Mesenchymal stem cell (in vitro differentiated cells and primary cell): ENCODE measurements around the gene GCH1.

Experiments used
- DNase-seq: peaks from one replicate; pipeline ENCODE4 v3.0.0-alpha.2; 2013
- H2AFZ ChIP-seq: one replicate; pipeline ENCODE4 v1.6.1; 2013; ENCODE audit warnings: low read depth, mild to moderate bottlenecking, control low read depth, inconsistent platforms, low read length, moderate library complexity
- H2AK5ac ChIP-seq: 2 replicates; pipeline ENCODE4 v1.6.1; 2013; ENCODE audit warnings: low read length, moderate library complexity, mild to moderate bottlenecking, inconsistent platforms; ENCODE audit not compliant: severe bottlenecking
- H2BK120ac ChIP-seq: one replicate; pipeline ENCODE4 v1.6.1; 2013; ENCODE audit warnings: low read depth, mild to moderate bottlenecking, inconsistent platforms, low read length, moderate library complexity
- H2BK12ac ChIP-seq, 2 experiments: one replicate each; pipeline ENCODE4 v1.6.1; 2013; ENCODE audit warnings: inconsistent platforms in 2 of 2, low read length in 2 of 2, mild to moderate bottlenecking in 2 of 2, moderate library complexity in 2 of 2, control low read depth in 1 of 2
- H2BK15ac ChIP-seq: one replicate; pipeline ENCODE4 v1.6.1; 2013; ENCODE audit warnings: mild to moderate bottlenecking, low read depth, inconsistent platforms; ENCODE audit not compliant: poor library complexity, severe bottlenecking
- H2BK5ac ChIP-seq: 2 replicates; pipeline ENCODE4 v1.6.1; 2013; ENCODE audit warnings: low read depth, mild to moderate bottlenecking, low read length, control low read depth, inconsistent platforms; ENCODE audit not compliant: poor library complexity, severe bottlenecking
- H3K14ac ChIP-seq, 2 experiments: one replicate each; pipeline ENCODE4 v1.6.1; 2013; ENCODE audit warnings: inconsistent platforms in 2 of 2, low read length in 2 of 2, control low read depth in 1 of 2, mild to moderate bottlenecking in 1 of 2, moderate library complexity in 1 of 2
- H3K18ac ChIP-seq, 2 experiments: one replicate each; pipeline ENCODE4 v1.6.1; 2013; ENCODE audit warnings: inconsistent platforms in 2 of 2, low read length in 2 of 2, control low read depth in 1 of 2, low read depth in 1 of 2, mild to moderate bottlenecking in 1 of 2
- H3K23ac ChIP-seq, 2 experiments: one replicate each; pipeline ENCODE4 v1.6.1; 2013; ENCODE audit warnings: inconsistent platforms in 2 of 2, low read length in 2 of 2, mild to moderate bottlenecking in 2 of 2, moderate library complexity in 2 of 2, control low read depth in 1 of 2
- H3K27ac ChIP-seq: 2 replicates; pipeline ENCODE4 v1.5.1; 2013; ENCODE audit warnings: mild to moderate bottlenecking, moderate library complexity, low read length, control low read depth, inconsistent platforms; ENCODE audit not compliant: poor library complexity, severe bottlenecking
- H3K27me3 ChIP-seq, 2 experiments: 2 replicates each; pipeline versions ENCODE4 v1.6.1 to v1.7.0; 2013; ENCODE audit warnings: low read length in 2 of 2, mild to moderate bottlenecking in 2 of 2, moderate library complexity in 2 of 2, control low read depth in 1 of 2, inconsistent platforms in 1 of 2; ENCODE audit not compliant: control insufficient read depth in 1 of 2, insufficient read depth in 1 of 2
- H3K36me3 ChIP-seq, 2 experiments: 2 replicates each; pipeline versions ENCODE4 v1.6.1 to v1.7.0; 2013; ENCODE audit warnings: low read length in 2 of 2, control low read depth in 1 of 2, inconsistent platforms in 1 of 2, low read depth in 1 of 2, mild to moderate bottlenecking in 1 of 2; ENCODE audit not compliant: insufficient read depth in 2 of 2, control insufficient read depth in 1 of 2
- H3K4ac ChIP-seq, 2 experiments: one replicate each; pipeline ENCODE4 v1.6.1; 2013; ENCODE audit warnings: inconsistent platforms in 2 of 2, low read length in 2 of 2, mild to moderate bottlenecking in 2 of 2, moderate library complexity in 2 of 2, control low read depth in 1 of 2, low read depth in 1 of 2
- H3K4me1 ChIP-seq: 2 replicates; pipeline ENCODE4 v1.6.1; 2013; ENCODE audit warnings: low read depth, low read length, control low read depth; ENCODE audit not compliant: control insufficient read depth, insufficient read depth
- H3K4me2 ChIP-seq: 2 replicates; pipeline ENCODE4 v1.6.1; 2013; ENCODE audit warnings: low read length, mild to moderate bottlenecking, inconsistent platforms; ENCODE audit not compliant: poor library complexity, severe bottlenecking
- H3K4me3 ChIP-seq, 2 experiments: 2 replicates each; pipeline versions ENCODE4 v1.5.1 to v1.7.0; 2013; ENCODE audit warnings: low read length in 2 of 2, mild to moderate bottlenecking in 2 of 2, control low read depth in 1 of 2, low read depth in 1 of 2; ENCODE audit not compliant: insufficient read depth in 1 of 2
- H3K79me1 ChIP-seq: replicated peaks from 2 replicates; pipeline ENCODE4 v1.6.1; 2013; ENCODE audit warnings: mild to moderate bottlenecking, control low read depth, low read length, inconsistent platforms; ENCODE audit not compliant: poor library complexity, severe bottlenecking
- H3K9ac ChIP-seq: 2 replicates; pipeline ENCODE4 v1.7.0; 2013; ENCODE audit warnings: mild to moderate bottlenecking, low read length, moderate library complexity
- H3K9me3 ChIP-seq: 2 replicates; pipeline ENCODE4 v1.7.0; 2013; ENCODE audit warnings: mild to moderate bottlenecking, low read length; ENCODE audit not compliant: control insufficient read depth
- H4K8ac ChIP-seq: one replicate; pipeline ENCODE4 v1.6.1; 2013; ENCODE audit warnings: inconsistent platforms, mild to moderate bottlenecking, low read length, moderate library complexity
- H4K91ac ChIP-seq: one replicate; pipeline ENCODE4 v1.6.1; 2013; ENCODE audit warnings: mild to moderate bottlenecking, low read length, inconsistent platforms
- WGBS: methylation state at CpG from one replicate; pipeline ENCODE4 v1.1.7; 2013; ENCODE audit warnings: mixed read lengths; 5-methylcytosine and 5-hydroxymethylcytosine counted together

GCH1 gene

GRCh38 chr14:54830650-54831049 lies 72.0 kb downstream of the GCH1 start:
- WGBS = 90% methylated on average over 4 of the region's 4 CpGs
- Histone ChIP-seq H3K14ac (no peak overlapping the region), H4K91ac (no peak overlapping the region), H3K4me2 (no peak overlapping the region), H2BK5ac (no peak overlapping the region), H2BK15ac (no peak overlapping the region), H3K23ac (no peak overlapping the region), H4K8ac (no peak overlapping the region), H2BK120ac (no peak overlapping the region), H3K4me3 (no peak overlapping the region), H3K27me3 (peaks cover 0 to 3% of the 10 kb centered on the region in 2 experiments), H3K18ac (no peak overlapping the region), H3K27ac (no peak overlapping the region), H3K4me1 (no peaks in the 10 kb centered on the region), H2AK5ac (no peak overlapping the region), H2BK12ac (no peak overlapping the region), H2AFZ (no peak overlapping the region), H3K9ac (no peak overlapping the region), H3K36me3 (no peaks in the 10 kb centered on the region), H3K4ac (no peak overlapping the region), H3K79me1 (no peaks in the 10 kb centered on the region), H3K9me3 (peaks cover 4% of the 10 kb centered on the region)
- no peak for DNase-seq

DNA sequence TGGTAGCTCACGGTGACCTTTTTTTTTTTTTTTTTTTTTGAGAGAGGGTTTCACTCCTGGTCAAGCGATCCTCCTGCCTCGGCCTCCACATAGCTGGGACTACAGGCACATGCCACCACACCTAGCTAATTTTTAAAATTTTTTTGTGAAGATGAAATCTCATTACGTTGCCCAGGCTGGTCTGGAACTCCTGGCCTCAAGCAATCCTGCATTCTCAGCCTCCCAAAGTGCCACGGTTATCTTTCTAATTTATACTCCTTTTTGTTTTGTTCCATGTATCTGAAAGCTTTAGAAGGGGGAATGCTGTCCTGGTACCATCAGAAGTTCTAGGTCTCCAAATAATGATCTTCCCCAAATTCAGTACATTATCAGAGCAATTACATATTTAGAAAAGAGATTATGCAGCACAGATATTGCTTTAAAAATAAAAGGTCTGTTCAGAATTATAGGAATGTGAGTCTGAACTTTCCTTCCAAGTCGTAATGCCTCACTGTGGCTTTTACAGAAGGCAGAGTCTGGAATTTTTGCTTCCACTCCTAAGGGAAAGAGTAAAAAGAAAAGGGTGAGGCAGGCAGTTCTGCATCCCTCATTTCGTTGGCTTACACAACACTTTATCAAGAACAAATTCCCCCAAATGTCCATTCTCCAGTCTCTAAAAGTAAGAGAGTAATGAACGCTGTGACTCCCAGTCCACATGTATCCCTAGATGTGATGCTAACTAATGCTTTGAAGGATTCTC lies 73.0 kb downstream of the GCH1 start:
- Histone ChIP-seq H2BK5ac (no peak overlapping the region), H3K27me3 (peaks cover 0 to 3% of the 10 kb centered on the region in 2 experiments), H3K79me1 (no peaks in the 10 kb centered on the region), H3K14ac (no peak overlapping the region), H2BK120ac (no peak overlapping the region), H3K4me1 (no peaks in the 10 kb centered on the region), H2AK5ac (no peak overlapping the region), H3K27ac (no peak overlapping the region), H4K8ac (no peak overlapping the region), H3K9me3 (peaks cover 11% of the 10 kb centered on the region), H4K91ac (no peak overlapping the region), H2BK12ac (no peak overlapping the region), H3K36me3 (no peaks in the 10 kb centered on the region), H3K18ac (no peak overlapping the region), H3K23ac (no peak overlapping the region), H3K4me3 (no peak overlapping the region), H2BK15ac (no peak overlapping the region), H2AFZ (no peak overlapping the region), H3K4ac (no peak overlapping the region), H3K9ac (no peak overlapping the region), H3K4me2 (no peak overlapping the region)
- no peak for DNase-seq
- 70% methylated on average over 6 of the region's 8 CpGs for WGBS

DNA sequence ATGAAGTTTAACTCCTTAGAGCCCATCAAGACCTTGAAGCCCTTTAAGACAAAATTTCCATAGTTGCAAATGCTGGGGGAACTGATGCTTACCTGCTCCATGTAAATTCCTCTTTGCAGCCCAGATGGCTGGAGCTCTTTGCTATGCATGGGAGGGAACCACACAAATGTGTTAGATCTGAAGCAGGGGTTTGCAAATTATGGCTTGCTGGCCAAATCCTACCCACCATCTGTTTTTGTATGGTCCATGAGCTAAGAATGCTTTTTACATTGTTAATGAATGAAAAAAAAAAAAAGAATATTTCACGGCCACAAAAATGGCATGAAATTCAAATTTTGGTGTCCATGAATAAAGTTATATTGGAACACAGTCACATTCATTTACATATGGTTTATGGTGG lies 74.6 kb downstream of the GCH1 start:
- H3K79me1 ChIP-seq = no peaks in the 10 kb centered on the region
- H3K9ac ChIP-seq = no peak overlapping the region
- no peak overlapping the region for H2BK5ac ChIP-seq
- no peak overlapping the region for H3K14ac ChIP-seq
- no peak overlapping the region for H3K4me2 ChIP-seq
- H3K36me3 ChIP-seq = no peaks in the 10 kb centered on the region
- no peak overlapping the region for H3K4ac ChIP-seq
- H3K23ac ChIP-seq = no peak overlapping the region
- whole genome bisulfite sequencing = no CpG with 5 or more reads among the region's 1 CpG
- H3K4me1 ChIP-seq = no peaks in the 10 kb centered on the region
- H2AFZ ChIP-seq = no peak overlapping the region
- no peak overlapping the region for H4K91ac ChIP-seq
- no peak overlapping the region for H2BK120ac ChIP-seq
- H2BK12ac ChIP-seq = no peak overlapping the region
- peaks cover 0 to 3% of the 10 kb centered on the region in 2 experiments for H3K27me3 ChIP-seq
- H3K9me3 ChIP-seq = peaks cover 27% of the 10 kb centered on the region
- H2BK15ac ChIP-seq = no peak overlapping the region
- no peak overlapping the region for H3K27ac ChIP-seq
- no peak overlapping the region for H3K18ac ChIP-seq
- no peak overlapping the region for H3K4me3 ChIP-seq
- no peak overlapping the region for H4K8ac ChIP-seq
- H2AK5ac ChIP-seq = no peak overlapping the region
- DNase-seq = no peak

- H2BK15ac ChIP-seq = no peak overlapping the region
- H3K23ac ChIP-seq = no peak overlapping the region
- H2BK12ac ChIP-seq = no peak overlapping the region
- H2BK120ac ChIP-seq = no peak overlapping the region
- H3K4me3 ChIP-seq = no peak overlapping the region
- no peaks in the 10 kb centered on the region for H3K4me1 ChIP-seq
- no peak overlapping the region for H2BK5ac ChIP-seq
- H2AFZ ChIP-seq = no peak overlapping the region
- no peak overlapping the region for H4K91ac ChIP-seq
- no peak overlapping the region for H3K27ac ChIP-seq
- H4K8ac ChIP-seq = no peak overlapping the region
- no peak overlapping the region for H3K4ac ChIP-seq
- no peak overlapping the region for H3K14ac ChIP-seq
- WGBS = no CpG with 5 or more reads among the region's 2 CpGs
- DNase-seq = no peak
- no peak overlapping the region for H3K18ac ChIP-seq
- peaks cover 35% of the 10 kb centered on the region for H3K9me3 ChIP-seq
- H2AK5ac ChIP-seq = no peak overlapping the region
- no peak overlapping the region for H3K9ac ChIP-seq
- no peak overlapping the region for H3K4me2 ChIP-seq
- H3K36me3 ChIP-seq = no peaks in the 10 kb centered on the region
- H3K27me3 ChIP-seq = peaks cover 0 to 6% of the 10 kb centered on the region in 2 experiments
- H3K79me1 ChIP-seq = no peaks in the 10 kb centered on the region
These were observed 78.7 kb downstream of the GCH1 start for GRCh38 chr14:54823757-54824549.
